ENCODE data around the gene LGMN.
"Not testable (repeated sequence)": the region's sequence is repeated elsewhere in the genome, so short reads cannot be mapped to it uniquely, and the experiment has no call there.

LGMN gene

GRCh38 chr14:92692822-92693226, 55.6 kb downstream of the LGMN start:
- DNase-seq: peak; percentile 23

DNA sequence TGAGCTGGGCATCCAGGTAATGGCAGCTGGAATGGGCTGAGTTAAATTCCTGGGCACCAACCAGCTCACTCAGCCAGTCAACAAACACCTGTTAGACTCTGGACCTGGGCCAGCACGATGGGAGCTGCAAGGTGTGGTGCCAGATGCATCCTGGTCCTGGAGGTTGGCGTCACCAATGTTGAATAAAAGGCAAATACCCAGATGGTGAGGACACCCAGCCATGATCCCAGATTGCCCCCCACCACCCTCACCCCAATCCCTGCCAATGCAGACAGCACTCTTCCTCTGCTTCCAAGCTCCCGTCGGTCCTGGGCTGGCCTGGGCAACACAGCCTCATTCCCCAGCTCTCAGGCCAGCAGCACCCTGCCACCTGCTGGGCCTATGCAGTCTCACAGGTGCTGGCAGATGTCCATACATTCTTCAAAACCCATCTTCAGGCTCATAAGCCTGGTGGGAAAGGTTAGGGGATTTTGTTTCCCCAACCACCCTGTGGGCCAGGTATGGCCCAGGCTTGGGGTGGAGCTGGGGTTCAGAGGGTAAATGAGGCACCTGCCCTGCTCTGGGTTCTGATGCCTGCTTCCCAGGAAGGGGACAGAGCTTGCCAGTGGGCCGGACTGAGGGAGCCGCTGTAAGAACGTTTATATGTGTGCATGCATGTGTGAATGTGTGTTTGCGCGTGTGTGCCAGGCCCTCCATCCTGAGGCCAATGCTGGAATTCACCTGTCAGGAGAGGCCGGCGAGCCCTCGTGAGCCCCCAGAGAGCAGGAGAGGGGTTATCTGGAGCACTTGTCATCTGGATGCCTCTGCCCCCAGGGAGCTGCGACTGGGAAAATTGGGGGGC, 58.0 kb downstream of the LGMN start:
- peak; percentile 42 for DNase-seq

GRCh38 chr14:92688434-92689375, 59.7 kb downstream of the LGMN start:
- no peak for DNase-seq

GRCh38 chr14:92687681-92688433, 60.6 kb downstream of the LGMN start:
- DNase-seq: no peak

GRCh38 chr14:92686900-92687427, 61.5 kb downstream of the LGMN start:
- peak; percentile 57 for DNase-seq

- DNase-seq: no peak
Measured at GRCh38 chr14:92686411-92686899, 62.0 kb downstream of the LGMN start.

- no peak for DNase-seq
Measured at GRCh38 chr14:92685784-92686355, 62.6 kb downstream of the LGMN start.

GRCh38 chr14:92684801-92685560, 63.4 kb downstream of the LGMN start:
- DNase-seq: no peak

- DNase-seq: no peak
Measured at GRCh38 chr14:92683041-92683440, 65.4 kb downstream of the LGMN start.

DNA sequence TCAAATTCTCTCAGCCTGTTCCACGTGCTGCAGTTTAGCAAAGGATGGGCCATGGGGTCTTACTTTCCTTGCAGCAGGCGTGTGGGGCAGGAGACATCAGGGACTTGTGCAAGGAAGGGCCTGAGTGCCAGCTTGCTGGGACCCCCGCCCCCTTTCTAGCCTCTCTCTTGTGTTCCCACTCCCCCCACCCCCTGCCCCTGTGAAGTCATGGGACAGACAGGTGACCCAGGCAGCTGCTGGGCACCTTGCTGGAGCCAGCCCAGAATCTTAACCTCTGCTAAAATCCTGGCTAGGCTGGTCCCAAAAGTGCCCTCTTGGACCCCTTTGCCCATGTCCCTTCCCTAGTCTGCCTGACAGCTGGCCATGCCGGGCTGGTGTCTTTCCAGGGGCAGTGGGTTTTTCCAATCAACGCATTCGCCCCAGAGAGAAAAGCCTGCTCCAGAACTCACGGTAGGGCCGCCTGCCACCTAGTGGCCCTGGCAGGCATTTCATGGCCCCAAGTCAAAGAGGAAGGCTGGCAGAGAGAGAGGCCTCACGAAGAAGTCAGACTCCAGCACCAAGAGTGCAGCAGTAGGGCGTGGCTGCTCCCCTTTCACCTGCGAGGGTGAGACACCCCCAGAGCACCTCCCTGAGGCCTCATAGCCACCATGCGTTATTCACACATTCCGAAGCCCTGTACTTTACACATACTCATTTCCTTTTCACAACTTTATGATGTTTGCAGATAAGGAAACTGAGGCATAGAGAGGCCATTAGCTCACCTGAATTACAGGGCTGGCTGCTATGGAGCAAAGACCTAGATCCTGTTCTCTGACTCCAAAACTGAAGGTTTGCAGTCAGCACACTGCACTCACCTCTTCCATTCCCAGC, 67.4 kb downstream of the LGMN start:
- DNase-seq: peak; percentile 38

GRCh38 chr14:92680330-92680729, 68.1 kb downstream of the LGMN start:
- DNase-seq: not testable (repeated sequence)

GRCh38 chr14:92679246-92679645, 69.2 kb downstream of the LGMN start:
- DNase-seq: no peak

DNA sequence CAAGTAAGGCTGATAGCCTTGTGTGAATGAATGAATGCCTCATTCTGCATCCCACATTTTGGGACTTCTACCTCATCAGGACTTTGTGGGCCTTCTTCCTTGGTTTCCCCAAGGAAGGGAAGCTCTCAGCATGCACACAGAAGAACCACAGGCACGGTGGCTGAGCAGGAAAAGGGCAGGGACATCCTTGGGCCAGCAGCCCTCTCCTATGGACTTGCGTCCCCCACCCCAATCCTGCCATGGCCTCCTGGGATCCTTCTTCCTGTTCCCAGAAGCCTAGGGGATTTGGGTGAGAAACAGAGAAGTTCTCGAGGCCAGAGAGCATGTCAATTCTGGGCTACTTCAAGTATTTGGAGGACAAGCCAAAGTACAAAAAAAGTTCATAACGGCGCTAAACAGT, 69.7 kb downstream of the LGMN start:
- no peak for DNase-seq

DNA sequence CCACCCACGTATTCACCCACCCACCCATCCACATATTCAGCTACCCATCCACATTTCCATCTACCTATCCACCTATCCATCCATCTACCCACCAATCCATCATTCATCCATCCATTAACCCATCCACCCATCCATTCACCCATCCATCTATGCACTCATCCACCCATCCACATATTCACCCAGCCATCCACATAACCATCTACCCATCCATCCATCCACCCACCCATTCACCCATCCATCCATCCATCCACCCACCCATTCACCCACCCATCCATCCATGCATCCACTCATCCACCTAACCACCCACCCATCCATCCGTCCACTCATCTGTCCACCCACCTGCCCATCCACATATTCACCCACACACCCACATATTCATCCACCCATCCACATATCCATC, 70.5 kb downstream of the LGMN start:
- no peak for DNase-seq

- DNase-seq: no peak
Measured at GRCh38 chr14:92677087-92677668, 71.2 kb downstream of the LGMN start.

DNA sequence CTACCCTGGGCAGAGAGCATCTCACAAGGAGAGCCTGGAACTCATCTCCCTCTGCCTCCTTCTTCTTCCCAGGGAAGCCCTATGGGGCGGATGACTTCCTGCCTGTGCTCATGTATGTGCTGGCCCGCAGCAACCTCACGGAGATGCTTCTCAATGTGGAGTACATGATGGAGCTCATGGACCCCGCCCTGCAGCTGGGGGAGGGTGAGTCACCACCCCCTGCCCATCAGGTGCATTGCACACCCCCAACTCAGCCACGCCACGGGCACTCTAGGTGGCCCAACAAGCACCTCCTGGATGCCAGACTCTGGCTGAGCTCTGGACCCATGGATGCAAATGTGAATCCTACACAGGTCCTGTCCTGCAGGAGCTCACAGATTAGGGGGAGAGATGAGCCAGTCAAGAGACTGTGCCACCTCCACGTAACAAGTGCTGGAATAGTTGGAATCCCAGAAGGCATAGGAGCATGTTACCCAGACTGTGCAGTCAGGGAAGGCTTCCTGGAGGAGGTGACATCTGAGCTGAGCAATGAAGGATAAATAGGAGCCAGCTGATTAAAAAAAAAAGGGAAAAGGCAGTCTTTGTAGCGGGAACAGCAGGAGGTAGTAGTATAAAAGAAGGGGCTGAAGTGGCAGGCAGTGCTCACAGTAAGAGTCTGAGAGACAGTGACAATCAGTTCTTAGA, 71.9 kb downstream of the LGMN start:
- no peak for DNase-seq

GRCh38 chr14:92675976-92676375, 72.5 kb downstream of the LGMN start:
- no peak for DNase-seq

DNA sequence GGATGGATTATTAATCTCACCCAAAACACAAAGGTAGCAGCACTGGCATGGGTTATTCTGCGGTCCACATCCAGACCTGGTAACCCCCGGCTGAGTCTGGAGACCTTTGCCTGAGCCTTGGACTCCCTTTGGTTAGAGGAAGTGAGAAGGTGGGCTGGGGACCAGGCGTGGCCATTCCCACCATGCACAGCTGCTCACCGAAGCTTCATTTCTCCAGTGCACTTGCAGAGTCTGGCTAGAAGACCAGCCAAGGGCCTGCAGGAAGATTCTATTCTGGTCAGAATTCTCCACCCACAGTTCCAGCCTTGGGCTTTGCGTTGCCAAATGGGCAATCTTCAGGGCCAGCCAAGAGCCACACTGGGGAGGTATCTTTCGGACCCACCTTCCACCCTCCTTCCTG, 73.0 kb downstream of the LGMN start:
- DNase-seq: no peak

DNA sequence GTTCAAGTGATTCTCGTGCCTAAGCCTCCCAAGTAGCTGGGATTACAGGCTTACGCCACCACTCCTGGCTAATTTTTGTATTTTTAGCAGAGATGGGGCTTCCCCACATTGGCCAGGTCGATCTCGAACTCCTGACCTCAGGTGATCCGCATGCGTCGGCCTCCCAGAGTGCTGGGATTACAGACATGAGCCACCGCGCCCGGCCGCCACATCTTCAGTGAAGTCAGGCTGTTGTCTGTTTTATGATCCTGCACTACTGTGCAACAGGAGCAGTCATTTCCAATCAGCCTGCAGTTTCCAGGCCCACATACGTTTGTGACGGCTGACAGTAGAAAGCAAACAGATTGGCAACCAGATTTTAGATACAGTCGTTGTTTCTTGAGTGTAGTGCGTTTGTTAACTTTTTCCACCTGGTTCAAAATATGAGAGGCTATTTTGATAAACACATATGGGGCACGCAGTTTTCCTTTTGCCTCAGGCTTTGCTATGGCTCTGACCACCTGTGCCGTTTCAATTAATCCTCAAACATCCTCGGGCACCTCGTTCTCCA, 74.8 kb downstream of the LGMN start:
- DNase-seq: no peak
